SH-SY5Y (cell line): ENCODE measurements around the gene UNC93A.

Experiments used
- GATA2 ChIP-seq: IDR thresholded peaks from 2 replicates; pipeline ENCODE4 v1.6.1; 2011; ENCODE audit warnings: mild to moderate bottlenecking, low read depth, low read length
- GATA3 ChIP-seq: IDR thresholded peaks from 2 replicates; pipeline ENCODE4 v1.6.1; 2011; ENCODE audit warnings: low read depth, mild to moderate bottlenecking, low read length, moderate library complexity

Gene UNC93A

DNA sequence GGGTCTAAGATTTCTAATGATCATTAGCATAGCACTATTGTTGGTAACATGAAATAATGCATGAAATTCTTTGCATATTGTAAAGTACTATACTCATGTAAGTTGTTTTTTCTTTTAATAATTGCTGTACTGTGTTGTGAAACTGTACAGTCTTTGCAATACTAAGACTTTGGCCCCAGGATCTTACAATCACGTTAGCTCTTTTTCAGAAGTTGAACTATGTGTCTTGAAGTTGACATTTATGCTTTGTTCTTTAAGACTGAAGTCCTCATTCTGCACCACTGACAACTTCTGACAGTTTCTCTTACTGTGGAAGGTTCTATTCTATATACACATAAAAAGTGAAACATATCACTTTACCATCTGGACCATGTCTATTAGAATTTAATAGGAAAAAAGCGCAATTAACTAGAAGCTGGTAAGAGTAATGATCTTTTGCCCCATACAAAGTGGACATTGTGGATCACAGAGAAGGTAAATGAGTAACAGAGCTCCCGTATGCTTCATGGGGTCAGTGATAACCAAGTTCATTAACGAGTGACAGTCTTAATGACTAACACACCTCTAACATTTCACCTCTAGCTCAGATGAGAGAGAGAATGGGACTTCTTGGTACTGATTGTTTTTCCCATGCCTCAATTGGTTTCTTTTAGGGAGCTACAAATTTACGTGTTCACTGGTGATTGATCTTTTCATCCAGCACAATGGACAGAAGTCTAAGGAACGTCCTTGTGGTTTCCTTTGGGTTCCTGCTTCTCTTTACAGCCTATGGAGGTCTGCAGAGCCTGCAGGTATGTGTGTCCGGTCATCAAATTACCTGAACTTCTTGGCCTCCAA is at the start of gene UNC93A:
Gene UNC93A, plus strand, starts transcription at position 530 of the 837 bp plus-strand sequence. Its CDS starts 175 bp downstream, at position 705.
- TF ChIP-seq GATA2 = no peak
- no peak for TF ChIP-seq GATA3

DNA sequence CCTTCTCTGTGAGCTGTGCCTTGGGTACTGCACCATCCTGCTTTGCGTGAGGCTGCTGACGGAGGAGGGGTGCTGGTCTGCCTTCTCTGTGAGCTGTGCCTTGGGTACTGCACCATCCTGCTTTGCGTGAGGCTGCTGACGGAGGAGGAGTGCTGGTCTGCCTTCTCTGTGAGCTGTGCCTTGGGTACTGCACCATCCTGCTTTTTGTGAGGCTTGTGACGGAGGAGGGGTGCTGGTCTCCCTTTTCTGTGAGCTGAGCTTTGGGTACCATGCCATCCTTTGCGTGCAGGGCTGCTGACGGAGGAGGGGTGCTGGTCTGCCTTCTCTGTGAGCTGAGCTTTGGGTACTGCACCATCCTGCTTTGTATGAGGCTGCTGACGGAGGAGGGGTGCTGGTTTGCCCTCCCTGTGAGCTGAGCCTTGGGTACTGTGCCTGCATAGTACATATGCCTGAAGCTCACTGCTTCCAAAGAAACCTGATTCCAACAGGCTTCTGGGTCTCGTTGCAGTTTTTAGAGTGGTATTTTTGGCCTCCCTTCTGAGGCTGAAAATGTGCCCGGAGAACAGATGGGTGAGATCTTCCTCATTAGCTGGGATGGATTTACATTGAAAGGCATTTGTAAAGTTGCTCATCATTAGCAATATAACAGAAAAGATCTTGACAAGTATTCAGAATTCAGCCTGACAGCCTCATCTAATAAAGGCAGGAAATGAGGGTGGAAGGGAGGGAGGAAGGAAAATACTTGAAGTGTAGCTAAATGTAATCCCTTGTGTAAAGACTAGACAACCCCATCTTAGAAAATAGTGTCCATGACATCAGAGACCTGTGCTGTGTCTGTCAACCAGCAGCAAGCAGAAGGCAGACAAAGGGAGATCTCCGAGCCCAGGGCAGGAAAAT is 46.8 kb upstream of the UNC93A start:
- TF ChIP-seq GATA2 = no peak

DNA sequence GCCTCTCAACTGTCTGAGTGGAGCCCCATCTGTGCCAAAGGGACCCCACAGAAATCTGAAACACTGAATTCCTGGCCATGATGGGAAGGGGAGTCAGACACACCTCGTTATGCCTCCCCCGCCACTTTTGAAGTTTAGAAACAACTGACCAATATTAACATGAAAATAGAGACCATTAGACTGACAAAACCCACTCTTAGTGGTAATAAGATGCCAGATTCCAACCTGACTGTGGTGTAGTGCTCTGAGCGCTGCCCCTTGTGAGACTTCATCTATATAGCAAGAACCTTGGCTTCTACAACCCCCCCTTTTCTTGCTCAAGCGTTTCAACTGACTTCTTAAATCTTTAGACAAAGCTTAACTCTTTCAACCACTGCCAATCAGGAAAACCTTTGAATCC is 46.1 kb upstream of the UNC93A start:
- TF ChIP-seq GATA3 (no peak), GATA2 (no peak)

DNA sequence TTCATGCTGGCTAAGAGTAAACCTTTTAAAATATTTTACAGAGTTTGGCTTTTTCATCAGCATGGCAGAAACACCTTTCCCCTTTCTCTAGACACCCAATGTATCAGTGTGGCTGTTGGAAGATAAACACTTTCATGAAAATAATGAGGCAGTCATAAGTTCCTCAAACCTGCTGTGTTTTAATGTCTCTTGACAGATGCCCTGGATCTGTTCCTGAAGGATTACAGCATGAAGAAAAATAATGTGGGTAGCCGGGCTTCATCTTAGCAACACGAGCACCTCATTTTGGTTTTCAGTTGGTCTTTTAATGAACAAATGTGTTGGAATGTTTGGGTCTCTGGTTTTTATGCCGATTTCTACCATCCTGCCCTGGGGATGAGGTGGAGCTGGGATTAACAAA is 45.5 kb upstream of the UNC93A start:
- TF ChIP-seq GATA2 (no peak), GATA3 (no peak)

DNA sequence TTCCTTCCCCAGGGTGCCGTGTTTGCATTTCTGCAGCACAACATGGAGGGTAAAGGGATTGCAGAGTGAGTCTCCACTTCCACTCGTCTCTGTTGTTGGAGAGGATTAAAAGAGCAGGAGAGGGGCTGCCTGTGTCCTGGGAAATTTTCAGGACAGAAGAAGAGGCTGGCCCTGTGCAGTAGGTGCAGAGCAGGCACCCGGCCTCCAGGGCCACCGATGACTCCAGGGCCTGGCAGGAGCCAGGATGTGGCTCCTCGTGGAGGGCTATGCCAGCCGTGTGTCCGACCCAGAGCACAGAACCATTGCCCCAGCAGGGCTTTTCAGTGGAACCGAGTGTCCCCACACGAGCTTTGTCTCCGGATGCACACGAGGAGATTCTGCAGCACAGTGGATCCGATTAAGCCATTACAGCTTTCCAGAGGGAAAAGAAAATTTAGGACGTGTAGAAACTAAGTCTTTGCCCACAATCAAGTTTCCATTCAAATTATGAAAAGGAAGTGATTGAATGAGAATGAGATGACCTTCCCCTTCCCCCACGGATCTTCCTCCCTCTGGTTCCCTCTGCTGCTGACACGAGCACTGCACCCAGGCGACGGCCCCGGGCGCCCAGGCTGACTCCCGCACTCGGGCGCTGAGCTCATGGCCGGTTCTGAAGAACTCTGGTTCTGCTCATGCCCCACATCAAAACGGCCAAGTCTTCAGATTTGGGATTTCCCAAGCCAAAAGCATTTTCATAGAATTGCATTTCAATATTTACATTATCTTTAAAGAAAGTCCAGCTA is 43.1 kb upstream of the UNC93A start:
- TF ChIP-seq GATA3 = no peak
- TF ChIP-seq GATA2 = no peak

- TF ChIP-seq GATA3 (no peak), GATA2 (no peak)
These were observed 38.8 kb upstream of the UNC93A start for GRCh38 chr6:167252271-167252670.

DNA sequence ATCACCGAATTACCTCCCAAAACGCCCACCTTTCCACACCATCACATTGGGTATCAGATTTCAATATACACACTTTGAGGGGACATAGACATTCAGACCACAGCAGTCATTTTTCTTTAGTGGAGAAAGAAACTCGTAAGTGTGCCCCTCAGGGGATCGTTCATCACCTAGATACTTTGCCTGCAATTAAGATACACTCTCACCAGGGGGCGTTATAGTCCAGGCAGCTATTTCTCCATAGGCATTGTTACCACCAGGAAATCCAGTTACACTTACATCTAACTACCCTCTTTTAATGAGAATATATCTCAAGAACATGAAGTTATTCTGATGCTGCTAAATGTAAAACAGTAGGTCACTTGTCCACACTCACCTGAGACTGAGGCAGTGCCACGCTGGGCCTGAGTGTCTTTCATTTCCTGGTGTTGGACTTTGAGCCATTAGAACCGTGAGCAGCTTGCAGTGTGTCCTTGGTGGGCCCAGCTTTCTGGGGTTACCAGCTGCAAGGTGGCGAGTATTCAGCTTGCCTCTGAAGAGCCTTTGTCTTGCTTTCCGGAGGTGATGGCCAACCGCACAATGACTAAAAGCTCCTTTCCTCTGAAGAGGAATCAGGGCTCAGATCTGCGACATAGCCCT is 35.1 kb upstream of the UNC93A start:
- TF ChIP-seq GATA2 = no peak
- TF ChIP-seq GATA3 = no peak

- TF ChIP-seq GATA2 = no peak
- TF ChIP-seq GATA3 = no peak
These were observed 32.5 kb upstream of the UNC93A start for GRCh38 chr6:167258646-167259045.

DNA sequence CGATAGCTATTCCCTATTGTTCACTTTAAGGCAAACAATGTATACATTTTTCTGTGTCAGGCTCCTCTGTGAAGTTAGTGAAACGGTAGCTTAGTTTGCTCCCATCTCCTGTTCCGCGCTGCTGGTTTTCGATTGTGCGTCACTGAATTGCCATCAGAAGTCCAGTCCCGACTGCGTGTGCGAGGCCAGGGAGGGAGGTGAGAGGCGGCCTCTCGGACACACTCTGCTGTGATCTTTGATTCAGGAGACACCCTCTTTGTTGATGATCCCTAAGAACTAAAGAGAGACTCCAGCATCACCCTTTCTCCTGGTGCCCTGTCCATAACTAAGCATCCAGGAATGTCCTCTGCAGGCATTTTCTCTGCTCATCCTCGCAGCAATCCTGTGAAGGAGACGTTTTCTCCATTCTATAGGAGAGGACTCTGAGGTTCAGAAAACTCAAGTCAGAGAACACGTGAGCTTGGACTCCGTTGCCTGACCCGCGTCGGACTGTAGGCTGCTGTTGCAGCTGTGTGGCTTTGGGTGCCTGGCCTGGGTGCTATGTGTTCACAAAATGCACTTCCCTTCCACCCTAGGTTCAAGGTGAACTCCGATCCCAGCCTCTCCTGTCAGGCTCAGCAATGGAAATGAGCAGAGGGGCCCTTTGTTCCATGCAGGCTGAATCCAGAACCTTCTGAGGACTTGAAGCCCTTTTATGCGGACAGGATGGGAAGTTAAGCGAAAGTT is 24.1 kb upstream of the UNC93A start:
- no peak for TF ChIP-seq GATA3
- TF ChIP-seq GATA2 = no peak

DNA sequence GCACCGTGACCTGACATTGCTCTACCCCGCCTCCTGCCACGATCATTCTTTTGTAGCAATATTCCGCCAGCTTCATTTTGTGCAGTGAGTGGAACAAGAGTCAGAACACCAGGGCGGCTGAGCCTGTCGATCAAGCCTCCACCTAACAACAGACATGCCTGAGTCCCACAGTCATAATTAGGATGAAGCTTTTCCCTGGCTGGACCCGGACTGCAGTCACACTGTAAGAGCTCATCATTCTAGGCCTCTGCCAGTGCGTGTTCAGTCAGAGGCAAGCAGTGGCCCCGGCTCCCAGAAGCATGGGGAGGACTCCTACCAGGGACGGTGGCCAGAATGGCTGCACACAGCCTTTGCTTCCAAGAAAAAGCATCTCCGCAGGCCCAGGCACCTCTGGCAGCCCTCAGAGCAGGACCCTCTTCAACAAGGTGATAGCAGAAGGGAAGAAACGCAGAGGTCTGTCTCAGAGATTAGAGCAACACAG is 23.2 kb upstream of the UNC93A start:
- TF ChIP-seq GATA3 (no peak), GATA2 (no peak)

DNA sequence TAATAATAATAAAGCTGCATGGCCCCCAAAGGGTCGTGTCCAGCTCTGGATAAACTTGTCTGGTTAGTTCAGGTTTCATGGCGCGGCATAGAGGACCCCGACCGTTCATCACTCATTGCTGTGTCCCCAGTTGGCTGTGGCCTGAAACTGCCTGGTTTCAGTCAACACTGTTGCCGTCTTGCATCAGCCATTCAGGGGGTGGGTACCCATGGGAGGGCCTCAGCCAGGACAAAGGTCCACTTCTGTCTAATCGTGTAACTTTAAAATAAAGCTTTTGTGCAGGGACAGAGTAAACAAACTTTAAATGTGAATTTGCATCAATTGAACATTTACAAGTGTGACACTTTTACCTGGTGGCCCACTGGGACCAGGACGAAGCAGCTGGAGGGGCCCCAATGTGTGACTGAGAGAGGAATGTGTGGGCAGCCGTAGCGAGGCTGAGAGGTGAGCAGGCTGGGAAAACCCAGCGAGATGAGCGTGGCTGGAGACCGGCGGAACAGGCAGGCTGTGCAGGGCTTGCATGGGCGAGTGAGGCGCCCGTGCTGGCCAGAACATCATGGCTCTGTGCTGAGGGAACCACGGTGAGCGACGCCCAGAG is 22.3 kb upstream of the UNC93A start:
- no peak for TF ChIP-seq GATA2
- TF ChIP-seq GATA3 = no peak

- no peak for TF ChIP-seq GATA2
- TF ChIP-seq GATA3 = no peak
These were observed 20.4 kb upstream of the UNC93A start for GRCh38 chr6:167270499-167271311.

- TF ChIP-seq GATA2 = no peak
- TF ChIP-seq GATA3 = no peak
These were observed 19.0 kb upstream of the UNC93A start for GRCh38 chr6:167272151-167272550.
